T-helper 1 cell treated with Interleukin-12 subunit alpha and Interleukin-12 subunit beta and Interleukin-4 antibody, amounts not matched to agents 30 μg/mL and 1 μg/mL, for 36 hours (primary cell): ENCODE measurements around the gene SPDYA.

ENCODE experiments used
- H3K27ac Mint-ChIP-seq: one replicate; pipeline ENCODE4 v1.8.0; 2021; ENCODE audit warnings: mild to moderate bottlenecking, mixed read lengths
- H3K27me3 Mint-ChIP-seq: one replicate; pipeline ENCODE4 v1.8.0; 2021; ENCODE audit warnings: low read depth, mixed read lengths
- H3K36me3 Mint-ChIP-seq: one replicate; pipeline ENCODE4 v1.8.0; 2021; ENCODE audit warnings: low read depth, mixed read lengths
- H3K4me1 Mint-ChIP-seq: one replicate; pipeline ENCODE4 v1.8.0; 2021; ENCODE audit warnings: low read depth, mixed read lengths
- H3K4me3 Mint-ChIP-seq: one replicate; pipeline ENCODE4 v1.8.0; 2021; ENCODE audit warnings: mild to moderate bottlenecking, moderate library complexity, mixed read lengths
- H3K9me3 Mint-ChIP-seq: one replicate; pipeline ENCODE4 v1.8.0; 2021; ENCODE audit warnings: mixed read lengths

SPDYA gene

DNA sequence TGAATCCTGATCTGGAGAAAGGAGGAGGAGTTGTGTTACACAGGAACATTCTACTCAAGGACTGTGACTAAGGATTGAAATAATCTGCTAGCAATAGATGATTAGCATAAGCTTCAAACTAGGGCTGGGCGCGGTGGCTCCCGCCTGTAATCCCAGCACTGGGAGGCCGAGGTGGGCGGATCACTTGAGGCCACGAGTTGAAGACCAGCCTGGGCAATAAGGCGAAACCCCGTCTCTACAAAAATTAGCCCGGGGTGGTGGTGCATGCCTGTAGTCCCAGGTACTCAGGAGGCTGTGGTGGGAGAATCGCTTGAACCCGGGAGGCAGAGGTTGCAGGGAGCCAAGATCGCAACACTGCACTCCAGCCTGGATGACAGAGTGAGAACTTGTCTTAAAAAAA is 58.0 kb downstream of the SPDYA start:
- Mint-ChIP-seq H3K9me3 (no peaks in the 10 kb centered on the region), H3K27ac (peak overlapping the region; percentile 5), H3K4me1 (peaks cover 39% of the 10 kb centered on the region), H3K27me3 (no peaks in the 10 kb centered on the region), H3K4me3 (peak overlapping the region; percentile 59), H3K36me3 (peaks cover 5% of the 10 kb centered on the region)

DNA sequence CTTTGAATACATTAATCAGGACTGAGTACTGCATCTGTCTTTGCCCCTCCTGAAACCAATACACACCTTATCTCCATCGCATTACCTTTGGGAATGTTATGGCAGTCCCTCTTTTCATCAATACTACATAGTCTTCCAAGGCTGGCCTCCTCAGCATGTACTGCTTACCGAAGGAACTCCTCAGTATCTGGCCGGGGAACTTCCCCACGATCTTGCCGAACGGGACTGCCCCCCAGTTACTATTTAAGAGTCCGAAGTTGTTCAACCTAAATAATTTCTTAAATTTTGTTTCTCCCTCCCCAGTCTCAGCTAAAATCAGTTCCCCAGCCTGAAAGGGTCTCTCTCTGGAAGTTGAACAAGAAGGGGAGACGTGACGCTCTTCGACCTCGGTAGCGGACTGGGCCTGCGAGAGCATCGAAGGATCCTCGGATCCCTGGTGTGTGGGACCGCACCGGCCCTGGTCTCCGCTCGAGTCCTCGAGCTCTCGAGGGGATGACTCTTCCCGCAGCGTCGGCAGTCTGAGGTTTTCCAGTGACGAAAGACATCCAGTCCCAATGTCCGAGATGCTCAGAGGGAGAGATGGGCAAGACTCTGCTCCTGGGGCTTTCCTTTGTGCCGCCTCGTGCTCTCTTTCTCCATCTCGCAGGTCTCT is 59.0 kb downstream of the SPDYA start:
- Mint-ChIP-seq H3K27ac (peak overlapping the region; percentile 97), H3K9me3 (no peaks in the 10 kb centered on the region), H3K4me3 (peak overlapping the region; percentile 97), H3K27me3 (peaks cover under 1% of the 10 kb centered on the region), H3K4me1 (peaks cover 32% of the 10 kb centered on the region), H3K36me3 (peaks cover 3% of the 10 kb centered on the region)

- H3K27me3 Mint-ChIP-seq, result peaks cover 6% of the 10 kb centered on the region
- H3K27ac Mint-ChIP-seq, result peak within 1 kb of the TSS; percentile 97
- H3K4me3 Mint-ChIP-seq, result peak within 1 kb of the TSS; percentile 97
- H3K36me3 Mint-ChIP-seq, result peaks cover 3% of the 10 kb centered on the region
- H3K9me3 Mint-ChIP-seq, result no peaks in the 10 kb centered on the region
- peaks cover 28% of the 10 kb centered on the region for H3K4me1 Mint-ChIP-seq
Measured at GRCh38 chr2:28870146-28870891, 59.7 kb downstream of the SPDYA start, which contains the start of gene TRMT61B. Gene TRMT61B (minus strand): TSS chr2:28870309. CDS start chr2:28870277, 32 bp downstream.

DNA sequence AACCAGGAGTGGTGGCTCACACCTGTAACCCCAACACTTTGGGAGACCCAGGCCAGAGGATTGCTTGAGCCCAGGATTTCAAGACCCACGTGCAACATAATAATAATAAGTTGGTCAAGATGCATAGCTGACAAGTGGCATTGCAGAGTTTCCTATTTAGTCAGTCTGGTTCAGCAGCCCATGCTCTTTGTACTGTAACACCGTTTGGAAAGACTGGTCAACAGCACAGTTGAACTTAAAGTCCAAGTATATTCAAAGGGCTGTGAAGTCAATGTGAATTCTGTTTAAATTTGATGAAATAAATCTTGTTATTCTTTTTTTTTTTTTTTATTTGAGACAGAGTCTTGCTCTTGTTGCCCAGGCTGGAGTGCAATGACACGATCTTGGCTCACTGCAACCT is 61.0 kb downstream of the SPDYA start:
- H3K36me3 Mint-ChIP-seq, result peaks cover 3% of the 10 kb centered on the region

GRCh38 chr2:28880193-28880592 is 69.6 kb downstream of the SPDYA start:
- H3K9me3 Mint-ChIP-seq, result no peaks in the 10 kb centered on the region
- H3K27me3 Mint-ChIP-seq, result peaks cover 35% of the 10 kb centered on the region
- no peak overlapping the region for H3K27ac Mint-ChIP-seq

More for the DNA sequence above, 61.0 kb downstream of the SPDYA start:
- Mint-ChIP-seq H3K27me3 (peaks cover 19% of the 10 kb centered on the region), H3K27ac (no peak overlapping the region), H3K9me3 (no peaks in the 10 kb centered on the region), H3K4me3 (no peak overlapping the region), H3K4me1 (peaks cover 27% of the 10 kb centered on the region)

DNA sequence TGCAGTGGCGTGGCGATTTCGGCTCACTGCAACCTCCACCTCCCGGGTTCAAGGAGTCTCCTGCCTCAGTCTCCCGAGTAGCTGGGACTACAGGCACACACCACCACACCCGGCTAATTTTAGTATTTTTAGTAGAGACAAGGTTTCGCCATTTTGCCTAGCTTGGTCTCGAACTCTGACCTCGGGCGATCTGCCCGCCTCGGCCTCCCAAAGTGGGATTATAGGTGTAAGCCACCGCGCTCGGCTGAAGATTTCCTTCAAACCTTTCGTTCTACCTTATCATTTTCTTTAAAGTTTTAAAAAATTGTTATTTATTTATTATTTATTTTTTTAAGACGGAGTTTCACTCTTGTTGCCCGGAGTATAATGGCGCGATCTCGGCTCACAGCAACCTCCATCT is 82.9 kb downstream of the SPDYA start:
- Mint-ChIP-seq H3K27ac (no peak overlapping the region), H3K27me3 (peaks cover 5% of the 10 kb centered on the region), H3K4me3 (no peak overlapping the region), H3K4me1 (peaks cover 25% of the 10 kb centered on the region), H3K36me3 (peaks cover 3% of the 10 kb centered on the region), H3K9me3 (no peaks in the 10 kb centered on the region)

More at GRCh38 chr2:28880193-28880592, 69.6 kb downstream of the SPDYA start:
- no peaks in the 10 kb centered on the region for H3K4me1 Mint-ChIP-seq
- H3K36me3 Mint-ChIP-seq, result no peaks in the 10 kb centered on the region
- no peak overlapping the region for H3K4me3 Mint-ChIP-seq

GRCh38 chr2:28894470-28895188 is 84.0 kb downstream of the SPDYA start, which contains the start of gene WDR43:
Gene WDR43 (plus strand): TSS chr2:28894667. CDS start chr2:28894699, 32 bp downstream.
- peaks cover 32% of the 10 kb centered on the region for H3K4me1 Mint-ChIP-seq
- H3K27me3 Mint-ChIP-seq, result no peaks in the 10 kb centered on the region
- H3K36me3 Mint-ChIP-seq, result peaks cover 3% of the 10 kb centered on the region
- peak within 1 kb of the TSS; percentile 91 for H3K27ac Mint-ChIP-seq
- H3K4me3 Mint-ChIP-seq, result peak within 1 kb of the TSS; percentile 95
- H3K9me3 Mint-ChIP-seq, result no peaks in the 10 kb centered on the region

- Mint-ChIP-seq H3K4me1 (peaks cover 32% of the 10 kb centered on the region), H3K9me3 (no peaks in the 10 kb centered on the region), H3K27me3 (no peaks in the 10 kb centered on the region), H3K27ac (peak overlapping the region; percentile 91), H3K4me3 (peak overlapping the region; percentile 95), H3K36me3 (peaks cover 3% of the 10 kb centered on the region)
Measured at GRCh38 chr2:28895189-28895893, 84.7 kb downstream of the SPDYA start.

GRCh38 chr2:28896906-28897305 is 86.3 kb downstream of the SPDYA start:
- Mint-ChIP-seq H3K27me3 (no peaks in the 10 kb centered on the region), H3K4me1 (peaks cover 40% of the 10 kb centered on the region), H3K36me3 (peaks cover 3% of the 10 kb centered on the region), H3K9me3 (no peaks in the 10 kb centered on the region), H3K4me3 (peak overlapping the region; percentile 95), H3K27ac (no peak overlapping the region)

- peaks cover 40% of the 10 kb centered on the region for H3K4me1 Mint-ChIP-seq
- H3K36me3 Mint-ChIP-seq, result peaks cover 9% of the 10 kb centered on the region
- no peak overlapping the region for H3K4me3 Mint-ChIP-seq
- no peak overlapping the region for H3K27ac Mint-ChIP-seq
- no peaks in the 10 kb centered on the region for H3K9me3 Mint-ChIP-seq
- no peaks in the 10 kb centered on the region for H3K27me3 Mint-ChIP-seq
Measured at GRCh38 chr2:28898048-28898447, 87.4 kb downstream of the SPDYA start.
